RPMI7951 (cell line): ENCODE data around the gene SBNO2. TPM values are rescaled to one million over a fixed set of nuclear protein-coding genes. Genes with fewer than 3 reads are reported as not detected.

Experiments
- DNase-seq: peaks from one replicate; pipeline ENCODE4 v3.0.0-alpha.2; 2012; ENCODE audit warnings: low read depth
- total RNA-seq: library from RNA; depleted of rRNA; stranded (reverse); fragments of >200 nt; shearing (Covaris generic); gene quantifications from 2 replicates; pipeline ENCODE4 v1.2.3, GENCODE V29; 2014

The SBNO2 gene
- total RNA-seq, 1 experiment from 2014 or later: 12.1 TPM

DNA sequence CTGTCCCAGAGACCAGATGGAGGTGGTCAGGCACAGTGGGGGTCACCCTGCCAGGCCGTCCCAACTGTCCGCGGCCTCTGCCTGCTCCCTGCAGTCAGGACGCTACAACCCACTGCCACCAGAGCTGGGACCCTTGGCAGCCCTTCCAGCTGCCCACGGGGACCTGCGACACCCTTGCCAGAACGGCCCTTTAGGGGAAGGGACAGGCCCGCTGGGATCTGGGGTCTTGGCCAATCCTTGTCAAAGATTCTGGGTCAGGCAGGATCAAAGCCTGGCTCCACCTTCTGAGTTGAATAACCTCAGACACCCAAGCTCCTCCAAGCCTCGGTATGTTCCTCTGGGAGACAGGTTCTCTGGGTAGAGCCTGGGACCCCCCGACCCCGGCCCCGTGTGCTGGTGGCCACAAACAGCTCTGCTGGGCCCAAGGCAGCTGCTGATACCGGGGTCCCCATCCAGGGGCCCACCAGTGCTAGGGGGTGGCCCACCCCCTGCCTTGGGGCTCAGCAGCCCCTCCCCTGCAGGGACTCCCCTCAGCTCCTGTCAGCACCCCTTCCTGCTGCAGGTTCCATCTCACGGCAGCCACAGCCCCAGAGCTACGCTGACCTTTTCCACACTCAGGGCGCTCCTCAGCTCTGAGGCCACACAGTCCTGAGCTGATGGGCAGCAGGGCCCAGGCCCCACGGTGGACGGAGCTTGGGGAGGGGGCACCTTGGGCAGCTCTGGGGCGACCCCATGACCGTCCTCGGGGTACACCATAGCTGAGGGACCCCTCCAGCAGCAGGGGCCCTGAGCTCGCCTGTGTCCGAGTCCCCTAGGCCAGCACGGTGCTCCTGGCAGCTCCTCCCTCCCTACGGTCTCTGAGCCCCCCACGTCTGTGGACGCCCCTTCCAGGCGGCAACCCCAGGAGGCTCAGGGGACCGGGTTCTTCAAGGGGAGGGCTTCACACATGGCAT lies 18.4 kb downstream of the SBNO2 start:
- no peak for DNase-seq

DNA sequence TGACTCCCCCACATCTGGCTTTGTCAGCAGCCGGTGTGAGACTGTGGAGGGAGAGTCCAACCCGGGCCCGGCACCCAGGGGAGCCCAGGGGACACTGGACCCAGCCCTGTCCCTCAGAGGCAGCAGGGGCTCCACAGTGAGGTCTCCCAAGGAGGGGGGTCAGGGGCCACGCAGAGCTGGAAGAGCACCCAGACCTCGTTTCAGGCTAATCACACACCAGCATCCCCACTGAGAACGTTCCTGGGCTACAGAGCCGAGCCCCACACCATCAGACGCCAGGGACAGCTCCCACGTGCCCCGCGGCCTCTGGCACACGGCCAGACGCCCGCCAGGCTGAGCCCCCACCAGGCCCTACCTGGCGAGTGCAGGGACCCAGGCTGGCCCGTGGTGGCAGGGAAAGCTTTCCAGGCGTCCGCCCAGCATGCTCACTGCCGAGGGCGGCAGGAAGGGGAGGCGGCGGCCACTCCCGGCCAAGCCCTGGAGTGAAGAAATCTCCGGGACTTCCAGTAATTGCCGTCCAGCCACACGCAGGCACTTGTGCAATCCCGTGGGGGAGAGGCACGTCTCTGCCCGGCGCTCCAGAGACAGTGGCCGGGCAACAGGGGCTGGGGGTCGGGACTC lies 19.2 kb downstream of the SBNO2 start:
- peak; percentile 86 for DNase-seq

- DNase-seq: no peak
These were observed 20.0 kb downstream of the SBNO2 start for GRCh38 chr19:1153891-1154730.

GRCh38 chr19:1151917-1152587 lies 22.0 kb downstream of the SBNO2 start:
- DNase-seq: peak; percentile 54

DNA sequence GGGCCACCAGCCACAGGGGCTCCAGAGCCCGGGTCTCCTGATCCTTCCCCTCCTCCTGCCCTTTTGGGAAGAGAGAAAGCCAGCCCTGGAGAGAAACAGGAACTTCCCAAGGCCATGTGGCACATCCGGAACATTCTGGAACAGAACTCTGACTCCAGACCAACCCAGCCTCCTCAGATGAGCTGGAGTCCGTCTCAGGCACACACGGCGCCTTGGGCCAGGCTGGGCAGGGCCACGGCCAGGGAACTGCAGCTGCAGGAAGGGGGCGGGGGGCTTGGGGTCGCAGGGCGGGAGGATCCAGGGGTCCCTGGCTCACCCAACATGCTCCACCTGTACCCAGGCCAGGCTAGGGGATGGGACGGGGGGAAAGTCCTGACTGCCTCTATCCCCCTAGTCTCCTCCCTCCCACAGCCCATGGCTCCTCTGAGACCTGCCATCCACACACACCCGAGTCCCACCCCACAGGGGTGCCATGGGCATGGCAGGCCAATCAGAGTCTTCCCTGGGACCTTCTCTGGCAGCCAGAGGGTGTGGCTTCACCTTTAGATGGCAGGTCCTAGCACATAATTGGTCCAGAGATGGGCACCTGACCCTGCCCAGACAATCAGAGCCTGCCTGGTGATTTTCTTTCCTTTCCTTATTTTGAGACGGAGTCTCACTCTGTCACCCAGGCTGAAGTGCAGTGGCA lies 22.9 kb downstream of the SBNO2 start:
- no peak for DNase-seq

- DNase-seq: no peak
These were observed 23.6 kb downstream of the SBNO2 start for GRCh38 chr19:1150333-1151036.

GRCh38 chr19:1149259-1150045 lies 24.6 kb downstream of the SBNO2 start:
- no peak for DNase-seq

- DNase-seq: no peak
These were observed 26.0 kb downstream of the SBNO2 start for GRCh38 chr19:1147934-1148549.

DNA sequence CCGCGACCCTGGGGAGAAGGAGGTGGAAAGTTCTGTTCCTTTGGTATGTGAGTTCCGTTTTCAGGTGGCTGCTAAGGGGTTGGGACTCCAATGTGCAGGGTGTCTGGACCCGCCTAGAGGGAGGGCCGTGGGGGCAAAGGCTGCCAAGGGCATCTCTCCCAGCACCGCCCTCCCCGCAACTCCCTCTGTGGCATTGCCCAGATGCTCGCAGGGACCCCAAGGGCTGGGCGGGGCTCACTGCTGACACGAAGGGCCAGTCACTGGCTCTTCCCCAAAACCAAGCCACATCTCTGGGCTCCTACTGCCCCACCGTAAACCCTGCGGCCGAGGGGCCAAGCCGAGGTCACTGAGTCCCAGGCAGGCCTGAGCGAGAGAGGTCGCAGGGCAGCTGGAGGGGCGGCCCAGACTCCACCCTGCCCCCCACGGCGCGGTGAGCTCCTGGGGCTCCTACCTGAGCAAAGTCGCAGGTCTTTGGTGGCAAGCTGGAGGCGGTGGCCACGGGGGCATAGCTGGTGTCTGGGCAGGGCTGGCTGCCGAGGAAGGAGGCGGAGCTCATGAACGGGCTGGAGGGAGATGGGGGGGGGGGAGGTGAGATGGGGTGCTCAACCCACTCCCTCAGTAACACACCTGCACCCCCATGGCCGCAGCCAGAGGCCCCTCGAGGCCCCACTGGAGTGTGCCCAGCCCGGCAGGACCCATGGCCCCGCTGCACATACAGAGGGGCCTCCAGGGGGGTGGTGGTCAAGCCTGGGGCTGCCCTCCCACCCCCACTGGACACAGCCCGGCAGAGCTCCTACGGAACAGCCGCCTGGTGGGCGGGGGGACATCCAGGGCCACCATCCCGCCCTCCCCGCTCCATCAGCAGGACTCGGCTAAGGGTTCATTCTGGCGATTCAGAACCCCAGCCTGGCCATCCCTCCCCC lies 26.9 kb downstream of the SBNO2 start:
- DNase-seq: no peak

GRCh38 chr19:1146412-1146699 lies 27.7 kb downstream of the SBNO2 start:
- no peak for DNase-seq

- DNase-seq: no peak
These were observed 28.2 kb downstream of the SBNO2 start for GRCh38 chr19:1145635-1146411.

DNA sequence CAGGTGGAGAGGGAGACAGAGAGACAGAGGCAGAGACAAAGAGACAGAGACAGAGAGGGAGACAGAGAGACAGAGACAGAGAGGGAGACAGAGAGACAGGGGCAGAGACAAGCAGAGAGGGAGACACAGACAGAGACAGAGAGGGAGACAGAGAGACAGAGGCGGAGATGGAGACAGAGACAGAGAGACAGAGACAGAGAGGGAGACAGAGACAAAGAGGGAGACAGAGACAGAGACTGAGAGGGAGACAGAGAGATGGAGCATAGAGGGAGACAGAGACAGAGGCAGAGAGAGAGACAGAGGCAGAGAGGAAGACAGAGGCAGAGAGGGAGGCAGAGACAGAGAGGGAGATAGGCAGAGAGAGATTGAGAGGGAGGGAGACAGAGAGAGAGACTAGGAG lies 29.3 kb downstream of the SBNO2 start:
- no peak for DNase-seq

- no peak for DNase-seq
These were observed 30.2 kb downstream of the SBNO2 start for GRCh38 chr19:1143828-1144399.

DNA sequence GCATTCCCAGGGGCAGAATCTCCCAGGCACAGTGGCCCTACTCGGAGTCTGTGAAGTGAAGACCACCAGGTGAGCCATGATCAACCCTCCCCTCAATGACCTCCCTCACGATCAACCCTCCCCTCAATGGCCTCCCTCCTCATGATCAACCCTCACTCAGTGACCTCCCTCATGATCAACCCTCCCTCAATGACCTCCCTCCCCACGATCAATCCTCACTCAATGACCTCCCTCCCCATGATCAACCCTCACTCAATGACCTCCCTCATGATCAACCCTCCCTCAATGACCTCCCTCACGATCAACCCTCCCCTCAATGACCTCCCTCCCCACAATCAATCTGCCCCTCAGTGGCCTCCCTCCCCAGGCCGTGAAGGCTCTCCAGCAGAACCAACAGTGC lies 32.1 kb downstream of the SBNO2 start:
- no peak for DNase-seq

DNA sequence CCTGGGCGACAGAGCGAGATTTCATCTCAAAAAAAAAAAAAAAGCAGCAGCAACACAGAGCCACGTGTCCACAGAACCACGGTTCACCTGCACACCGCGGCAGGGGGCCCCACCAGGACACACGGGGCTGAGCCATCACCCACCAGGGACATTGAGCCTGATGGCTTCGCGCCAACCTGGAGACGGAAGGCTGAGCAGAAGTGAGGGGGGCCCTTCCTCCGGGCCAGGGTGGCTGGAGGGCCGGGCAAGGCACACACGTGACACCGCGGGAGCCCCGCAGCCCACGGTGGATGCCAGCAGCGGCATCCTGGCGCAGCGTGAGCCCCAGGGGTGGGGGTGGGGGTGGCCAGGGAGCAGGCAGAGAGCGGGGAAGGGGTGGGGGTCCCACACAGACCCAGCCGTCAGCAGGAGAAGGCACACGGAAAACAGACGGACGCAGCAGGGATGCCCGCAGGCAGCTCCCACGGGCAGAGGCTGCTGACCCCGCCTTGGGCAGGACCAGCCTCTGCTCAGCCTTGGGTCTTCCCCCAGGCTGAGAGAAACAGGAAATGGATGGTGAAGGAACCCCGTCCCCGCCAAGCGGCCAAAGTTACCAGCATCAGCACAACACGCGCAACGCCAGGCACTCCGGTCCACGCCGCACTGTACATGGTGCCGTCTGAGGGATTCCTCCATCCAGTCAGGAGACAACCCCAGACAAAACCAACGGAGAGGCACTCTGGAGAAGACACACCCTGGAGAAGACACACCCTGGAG lies 33.6 kb downstream of the SBNO2 start:
- DNase-seq: no peak

GRCh38 chr19:1139126-1139525 lies 34.9 kb downstream of the SBNO2 start:
- no peak for DNase-seq
